Measurements from ENCODE around the gene DYRK1A.

The DYRK1A gene

GRCh38 chr21:37467082-37467481 lies 100.5 kb downstream of the DYRK1A start:
- Histone ChIP-seq H3K4me1 (ENCODE audit: control insufficient read depth, insufficient read depth, low read length) (peaks cover 3% of the 10 kb centered on the region; the same call in 1 of the 2 replicates), H3K4me3 (ENCODE audit: low read depth, low read length) (no peak overlapping the region), H3K9me3 (ENCODE audit: control insufficient read depth, insufficient read depth, low read depth, low read length) (no peaks in the 10 kb centered on the region), H3K27ac (ENCODE audit: extremely low read depth, low read depth, low read length) (no peak overlapping the region), H3K36me3 (ENCODE audit: control insufficient read depth in 2 of 2, insufficient read depth in 1 of 2, low read length in 2 of 2) (peaks cover 0 to 4% of the 10 kb centered on the region in 2 experiments; a peak in 1 of 3 replicates)
- TF ChIP-seq KLF17 (tag by site-specific recombination; IDR thresholded peaks at IDR 0.05) = no peak
- TF ChIP-seq ZNF549 (tag by site-specific recombination; IDR thresholded peaks at IDR 0.05) = no peak
- no peak for TF ChIP-seq ZNF157 (tag by site-specific recombination; IDR thresholded peaks at IDR 0.05)
- no peak for TF ChIP-seq BCL11A (tag by site-specific recombination; IDR thresholded peaks at IDR 0.05; ENCODE audit: low read depth)
- no peak for TF ChIP-seq ZEB2 (tag by site-specific recombination; IDR thresholded peaks at IDR 0.05)
- no peak for TF ChIP-seq ZNF621 (tag by site-specific recombination; IDR thresholded peaks at IDR 0.05)
- TF ChIP-seq ZNF677 (tag by site-specific recombination; IDR thresholded peaks at IDR 0.05) = no peak
- TF ChIP-seq ZBTB7A (tag by site-specific recombination; IDR thresholded peaks at IDR 0.05; ENCODE audit: low read depth) = no peak
- no peak for TF ChIP-seq EGR2 (tag by site-specific recombination; IDR thresholded peaks at IDR 0.05; ENCODE audit: low read depth)
- no peak for TF ChIP-seq ZNF2 (tag by site-specific recombination; IDR thresholded peaks at IDR 0.05)
- TF ChIP-seq SCRT1 (tag by site-specific recombination; IDR thresholded peaks at IDR 0.05; ENCODE audit: borderline replicate concordance) = no peak
- no peak for TF ChIP-seq ZNF391 (tag by site-specific recombination; IDR thresholded peaks at IDR 0.05; ENCODE audit: borderline replicate concordance, low read depth)
- TF ChIP-seq ZBTB48 (tag by site-specific recombination; IDR thresholded peaks at IDR 0.05) = no peak
- no peak for TF ChIP-seq SETDB1 (IDR thresholded peaks at IDR 0.05; ENCODE audit: insufficient read length, low read length)
- no peak for TF ChIP-seq HOXA7 (CRISPR knock-in tag; IDR thresholded peaks at IDR 0.05; ENCODE audit: borderline replicate concordance)
- no peak for TF ChIP-seq ZNF155 (tag by site-specific recombination; IDR thresholded peaks at IDR 0.05)
- no peak for TF ChIP-seq ZNF292 (tag by site-specific recombination; IDR thresholded peaks at IDR 0.05; ENCODE audit: borderline replicate concordance, low read depth)
- POLR2A ChIA-PET = no interaction called here
- CTCF ChIA-PET = interaction anchor here (0.6 to 0.7 kb wide), 2 partner anchors 18 to 811 kb away, joined by 3 read pairs; no protein-coding TSS in a partner anchor

GRCh38 chr21:37468909-37469308 lies 102.3 kb downstream of the DYRK1A start:
- Histone ChIP-seq H3K27ac (ENCODE audit: extremely low read depth, low read depth, low read length) (no peak overlapping the region), H3K9me3 (ENCODE audit: control insufficient read depth, insufficient read depth, low read depth, low read length) (no peaks in the 10 kb centered on the region), H3K4me3 (ENCODE audit: low read depth, low read length) (no peak overlapping the region), H3K36me3 (ENCODE audit: control insufficient read depth in 2 of 2, insufficient read depth in 1 of 2, low read length in 2 of 2) (peaks cover 0 to 8% of the 10 kb centered on the region in 2 experiments; a peak in 1 of 3 replicates), H3K4me1 (ENCODE audit: control insufficient read depth, insufficient read depth, low read length) (no peaks in the 10 kb centered on the region)
- ChIA-PET CTCF (interaction anchor here (1.1 kb wide), 1 partner anchor 9 kb away, joined by 3 read pairs; no protein-coding TSS in a partner anchor), POLR2A (no interaction called here)
- TF ChIP-seq KLF10 (tag by site-specific recombination; IDR thresholded peaks at IDR 0.05) = no peak

GRCh38 chr21:37469441-37469840 lies 102.9 kb downstream of the DYRK1A start:
- POLR2A ChIA-PET = no interaction called here

More at GRCh38 chr21:37469441-37469840, 102.9 kb downstream of the DYRK1A start:
- H3K27ac ChIP-seq (ENCODE audit: extremely low read depth, low read depth, low read length) = no peak overlapping the region
- CTCF ChIA-PET = interaction anchor here (0.9 kb wide), 1 partner anchor 9 kb away, joined by 4 read pairs; no protein-coding TSS in a partner anchor
- H3K9me3 ChIP-seq (ENCODE audit: control insufficient read depth, insufficient read depth, low read depth, low read length) = no peaks in the 10 kb centered on the region
- H3K4me1 ChIP-seq (ENCODE audit: control insufficient read depth, insufficient read depth, low read length) = no peaks in the 10 kb centered on the region
- TF ChIP-seq KLF16 (tag by site-specific recombination; IDR thresholded peaks at IDR 0.05) (no peak), ZNF416 (tag by site-specific recombination; IDR thresholded peaks at IDR 0.05) (no peak), ZNF404 (tag by site-specific recombination; IDR thresholded peaks at IDR 0.05) (no peak), ZNF341 (tag by site-specific recombination; IDR thresholded peaks at IDR 0.05; ENCODE audit: low read depth) (peak; percentile 33; the same call in 1 of the 2 replicates), ZSCAN23 (tag by site-specific recombination; IDR thresholded peaks at IDR 0.05) (no peak), ZNF324 (tag by site-specific recombination; IDR thresholded peaks at IDR 0.05) (no peak), ZBTB1 (tag by site-specific recombination; IDR thresholded peaks at IDR 0.05) (no peak)
- H3K36me3 ChIP-seq (ENCODE audit: control insufficient read depth in 2 of 2, insufficient read depth in 1 of 2, low read length in 2 of 2) = peaks cover 0 to 8% of the 10 kb centered on the region in 2 experiments; a peak in 1 of 3 replicates
- H3K4me3 ChIP-seq (ENCODE audit: low read depth, low read length) = no peak overlapping the region

All from HEK293 (cell line).